ENCODE measurements around the gene RPS6KA5. TPM values are rescaled to one million over a fixed set of nuclear protein-coding genes. Genes with fewer than 3 reads are reported as not detected.

RPS6KA5 gene
- 8.5 and 22.6 TPM in 2 replicates for total RNA-seq (2011; cell fraction: chromatin; rRNA removed; ENCODE audit: low replicate concordance)
- total RNA-seq (2011; cell fraction: nucleolus; rRNA removed) = 2.7 and 3.9 TPM in 2 replicates
- 5.1 TPM in 2 replicates for total RNA-seq (2011; cell fraction: nucleoplasm; rRNA removed)
- total RNA-seq (2014; rRNA removed) = 4.9 and 5.1 TPM in 2 replicates
- 3.9 and 5.0 TPM in 2 replicates for total RNA-seq (2014; rRNA removed; fragmentation: Illumina TruSeq; extraction: Trizol)
- 4.4 and 5.5 TPM in 2 replicates for total RNA-seq (2015; rRNA removed; fragmentation: Illumina TruSeq; extraction: Trizol)
- 6.4 and 7.7 TPM in 2 replicates for total RNA-seq (2021)
- polyA plus RNA-seq (2011; rRNA removed) = 3.5 and 4.9 TPM in 2 replicates
- 0.76 and 1.5 TPM in 2 replicates for polyA plus RNA-seq (2011; cell fraction: cytosol; rRNA removed)
- 5.3 and 6.0 TPM in 2 replicates for polyA plus RNA-seq (2011; cell fraction: nucleus; rRNA removed)
- 2.6 and 5.2 TPM in 2 replicates for polyA plus RNA-seq (2012)
- polyA plus RNA-seq (2014; fragmentation: Illumina TruSeq; extraction: Trizol) = 3.5 and 3.9 TPM in 2 replicates
- under 1 TPM; 0.88 to 0.96 TPM for polyA plus RNA-seq (2014; fragmentation: Nextera tagmentation; extraction: Ambion mirVana)
- 4.5 and 4.7 TPM in 2 replicates for polyA plus RNA-seq (2014; rRNA removed)
- 7.4 and 10.9 TPM in 2 replicates for polyA minus RNA-seq (2011; rRNA and poly(A)+ RNA removed)
- polyA minus RNA-seq (2011; cell fraction: cytosol; rRNA and poly(A)+ RNA removed) = 0.91 and 2.2 TPM in 2 replicates
- polyA minus RNA-seq (2011; cell fraction: nucleus; rRNA and poly(A)+ RNA removed) = 5.0 and 11.0 TPM in 2 replicates
- Bru-seq, nascent RNA = percentile 60 among the genes with signal in this experiment
- BruChase-seq, experiment 1, labeled RNA remaining after a 2-hour chase = percentile 68 among the genes with signal in this experiment
- BruChase-seq, experiment 2, labeled RNA remaining after a 6-hour chase = percentile 65 among the genes with signal in this experiment
- long read RNA-seq, experiment 1, full-length matches to known transcripts = 12 of 15 reads
- long read RNA-seq, experiment 1, partial matches to known transcripts = 0 of 15 reads
- long read RNA-seq, experiment 1, other reads (novel, unspliced or antisense) = 3 of 15 reads
- long read RNA-seq, experiment 2, partial matches to known transcripts = 1 of 2 reads
- long read RNA-seq, experiment 2, other reads (novel, unspliced or antisense) = 1 of 2 reads
- long read RNA-seq, experiment 3, full-length matches to known transcripts = 3 of 5 reads
- long read RNA-seq, experiment 3, partial matches to known transcripts = 1 of 5 reads
- long read RNA-seq, experiment 3, other reads (novel, unspliced or antisense) = 1 of 5 reads

- Histone ChIP-seq H3K79me2 (ENCODE audit: control insufficient read depth, insufficient read depth, low read length) (peaks cover 25% of the 10 kb centered on the region), H3K4me1 (replicated peaks in 1 of 2; ENCODE audit: control insufficient read depth in 2 of 2, insufficient read depth in 2 of 2, low read length in 2 of 2) (peaks cover 8% of the 10 kb centered on the region in 2 experiments; a peak in 3 of 5 replicates), H3K4me2 (ENCODE audit: insufficient read depth, low read length) (peak within 1 kb of the TSS; percentile 89), H3K36me3 (ENCODE audit: control insufficient read depth, insufficient read depth, low read length) (no peaks in the 10 kb centered on the region), H3K9me3 (replicated peaks; ENCODE audit: control insufficient read depth, insufficient read depth, low read depth, low read length) (no peaks in the 10 kb centered on the region), H4K20me1 (replicated peaks; ENCODE audit: control insufficient read depth, insufficient read depth, low read length) (no peaks in the 10 kb centered on the region; the same call in 1 of the 2 replicates), H3K27ac (ENCODE audit: extremely low read depth, low read depth, low read length) (peak within 1 kb of the TSS; percentile 87), H3K27me3 (ENCODE audit: control insufficient read depth in 2 of 2, insufficient read depth in 2 of 2, low read length in 2 of 2) (no peaks in the 10 kb centered on the region), H3K9me1 (ENCODE audit: control insufficient read depth, insufficient read depth, low read length) (no peaks in the 10 kb centered on the region), H2AFZ (ENCODE audit: low read depth, low read length) (peak within 1 kb of the TSS; percentile 89), H3K4me3 (peak within 1 kb of the TSS; percentile 59), H3K9ac (ENCODE audit: insufficient read depth in 1 of 2, low read depth in 2 of 2, low read length in 2 of 2) (peak within 1 kb of the TSS; percentile 83 to 95)
- CTCF ChIA-PET (ENCODE audit: low intra/inter-chr PET ratio) = interaction anchor here (1.2 kb wide), 1 partner anchor 226 kb away, joined by 3 read pairs; no protein-coding TSS in a partner anchor
- peak; percentile 92 to 98 (median 94) for DNase-seq (ENCODE audit: extremely low read depth in 1 of 4, low spot score in 3 of 4)
- peak; percentile 100 for FAIRE-seq
- BruUV-seq (replicated peaks) = no TSS peak
- intact Hi-C loops (cut with micrococcal nuclease) = loop anchor here (2.0 kb wide), 3 partner anchors 54 to 158 kb away; partner anchors contain the start of gene DGLUCY
- in situ Hi-C loops (cut with MboI) = no loop called here
- POLR2A ChIA-PET = interaction anchor here (0.6 to 2.5 kb wide), 7 partner anchors 10 to 133 kb away, joined by 3 to 13 read pairs (median 3); partner anchors contain the start of gene DGLUCY
- peak; percentile 96 for ATAC-seq
- WGBS (ENCODE audit: insufficient coverage, low coverage, missing lambda C conversion rate) = 1% methylated on average over 23 of the region's 71 CpGs
- TF ChIP-seq FIP1L1 (IDR thresholded peaks at IDR 0.05; ENCODE audit: low read depth, low read length, poor library complexity, severe bottlenecking) (peak; percentile 57), SMARCA5 (IDR thresholded peaks at IDR 0.05) (no peak), ATF6 (CRISPR knock-in tag; IDR thresholded peaks at IDR 0.05) (no peak), DLX4 (CRISPR knock-in tag; IDR thresholded peaks at IDR 0.05) (no peak), TRIM24 (IDR thresholded peaks at IDR 0.05) (peak in 1 of 2 experiments; percentile 39; a peak in 1 of 4 replicates), ZNF165 (CRISPR knock-in tag; IDR thresholded peaks at IDR 0.05; ENCODE audit: borderline replicate concordance) (no peak), NEUROD1 (IDR thresholded peaks at IDR 0.05; ENCODE audit: borderline replicate concordance, low read depth, low read length, partially characterized antibody) (peak; percentile 89), MTA1 (IDR thresholded peaks at IDR 0.05; ENCODE audit: borderline replicate concordance) (no peak), RNF2 (IDR thresholded peaks at IDR 0.05) (peak; percentile 15; the same call in 1 of the 2 replicates), ZNF76 (CRISPR knock-in tag; IDR thresholded peaks at IDR 0.05; ENCODE audit: borderline replicate concordance) (no peak), ARID1B (IDR thresholded peaks at IDR 0.05) (no peak), PML (IDR thresholded peaks at IDR 0.05; ENCODE audit: low read length) (0 out of 2 replicates have a peak, but pooled peaks have one; percentile 21), SP2 (IDR thresholded peaks at IDR 0.05; ENCODE audit: extremely low read depth, low read depth, low read length, poor library complexity, severe bottlenecking) (peak; percentile 65)
Observed at GRCh38 chr14:91060351-91061055, at the start of gene RPS6KA5. Gene RPS6KA5 (minus strand): TSS chr14:91060641. CDS start chr14:91060434, 207 bp downstream.
